Neural progenitor cell (in vitro differentiated cells): ENCODE measurements around the gene RXRA. TPM values are rescaled to one million over a fixed set of nuclear protein-coding genes. Genes with fewer than 3 reads are reported as not detected.

Source experiments
- DNase-seq: peaks from one replicate; pipeline ENCODE4 v3.0.0-alpha.2; 2016; ENCODE audit warnings: low spot score
- H2AFZ ChIP-seq: fragments of 200-600 bp; sonication (generic); replicated peaks from 2 replicates; pipeline ENCODE4 v1.6.1; 2016; ENCODE audit warnings: antibody characterized with exemption
- H3F3A ChIP-seq: fragments of 200-600 bp; sonication (generic); 2 replicates; pipeline ENCODE4 v1.6.1; 2016; ENCODE audit warnings: antibody characterized with exemption, low read depth
- H3K27ac ChIP-seq: fragments of 200-600 bp; sonication (generic); 2 replicates; pipeline ENCODE4 v1.5.1; 2016; ENCODE audit warnings: mild to moderate bottlenecking
- H3K27me3 ChIP-seq: fragments of 200-600 bp; sonication (generic); 2 replicates; pipeline ENCODE4 v1.6.1; 2016; ENCODE audit warnings: mild to moderate bottlenecking, moderate library complexity
- H3K36me3 ChIP-seq: fragments of 200-600 bp; sonication (generic); 2 replicates; pipeline ENCODE4 v1.5.1; 2016
- H3K4me1 ChIP-seq: fragments of 200-600 bp; sonication (generic); 2 replicates; pipeline ENCODE4 v1.6.1; 2016; ENCODE audit warnings: mixed run types
- H3K4me2 ChIP-seq: fragments of 200-600 bp; sonication (generic); 2 replicates; pipeline ENCODE4 v1.6.1; 2016
- H3K4me3 ChIP-seq: fragments of 200-600 bp; sonication (generic); 2 replicates; pipeline ENCODE4 v1.5.1; 2016
- H3K79me2 ChIP-seq: fragments of 200-600 bp; sonication (generic); 2 replicates; pipeline ENCODE4 v1.6.1; 2016; ENCODE audit warnings: low read depth
- H3K9ac ChIP-seq: fragments of 200-600 bp; sonication (generic); 2 replicates; pipeline ENCODE4 v1.6.1; 2016
- H3K9me3 ChIP-seq: fragments of 200-600 bp; sonication (generic); 2 replicates; pipeline ENCODE4 v1.5.1; 2016; ENCODE audit warnings: low read depth
- H4K20me1 ChIP-seq: fragments of 200-600 bp; sonication (generic); 2 replicates; pipeline ENCODE4 v1.6.1; 2016; ENCODE audit warnings: low read depth
- H3K27ac Mint-ChIP-seq: 3 replicates; pipeline ENCODE4 v1.8.0; 2021; ENCODE audit warnings: mixed read lengths
- H3K27me3 Mint-ChIP-seq: 2 replicates; pipeline ENCODE4 v1.8.0; 2022; ENCODE audit warnings: low read depth, mild to moderate bottlenecking, inconsistent platforms, moderate library complexity, mixed read lengths; ENCODE audit not compliant: insufficient read depth
- H3K36me3 Mint-ChIP-seq: 3 replicates; pipeline ENCODE4 v1.8.0; 2021; ENCODE audit warnings: mixed read lengths
- H3K4me1 Mint-ChIP-seq: 3 replicates; pipeline ENCODE4 v1.8.0; 2021; ENCODE audit warnings: mixed read lengths
- H3K4me3 Mint-ChIP-seq: 3 replicates; pipeline ENCODE4 v1.8.0; 2021; ENCODE audit warnings: mild to moderate bottlenecking, moderate library complexity, mixed read lengths
- H3K9me3 Mint-ChIP-seq: 3 replicates; pipeline ENCODE4 v1.8.0; 2020; ENCODE audit warnings: mixed read lengths
- CTCF ChIP-seq: fragments of 200-600 bp; sonication (generic); IDR thresholded peaks from 2 replicates; pipeline ENCODE4 v1.5.1; 2017; ENCODE audit warnings: antibody characterized with exemption, mild to moderate bottlenecking
- EZH2 ChIP-seq: fragments of 200-600 bp; sonication (generic); IDR thresholded peaks from 2 replicates; pipeline ENCODE4 v1.6.1; 2017; ENCODE audit warnings: antibody characterized with exemption, mild to moderate bottlenecking, moderate library complexity
- EZH2phosphoT487 ChIP-seq: fragments of 200-600 bp; sonication (generic); IDR thresholded peaks from 2 replicates; pipeline ENCODE4 v1.6.1; 2017; ENCODE audit warnings: antibody characterized with exemption
- total RNA-seq: library from RNA; depleted of rRNA; stranded (reverse); fragments of >200 nt; gene quantifications from 2 replicates; pipeline ENCODE4 v1.2.3, GENCODE V29; 2015; ENCODE audit warnings: low replicate concordance

Gene RXRA
- total RNA-seq, 1 donor from 2014 or later = 11.6 TPM

GRCh38 chr9:134286471-134287245 lies 39.6 kb upstream of the RXRA start:
- Histone ChIP-seq H3K4me3 (no peak overlapping the region), H3K9me3 (no peaks in the 10 kb centered on the region), H3K27ac (no peak overlapping the region), H3K27me3 (no peaks in the 10 kb centered on the region), H3K9ac (no peak overlapping the region), H4K20me1 (no peaks in the 10 kb centered on the region), H3K4me2 (no peak overlapping the region), H3K79me2 (no peaks in the 10 kb centered on the region), H3F3A (no peaks in the 10 kb centered on the region), H3K4me1 (peaks cover 9% of the 10 kb centered on the region), H2AFZ (no peak overlapping the region), H3K36me3 (no peaks in the 10 kb centered on the region)
- DNase-seq = no peak
- Mint-ChIP-seq H3K9me3 (peaks cover 2% of the 10 kb centered on the region), H3K27ac (peak overlapping the region; percentile 50), H3K4me3 (peak overlapping the region; percentile 43), H3K27me3 (peaks cover 4% of the 10 kb centered on the region), H3K4me1 (peaks cover 11% of the 10 kb centered on the region), H3K36me3 (no peaks in the 10 kb centered on the region)
- TF ChIP-seq CTCF = no peak
- no peak for TF ChIP-seq EZH2
- TF ChIP-seq EZH2phosphoT487 = no peak

DNA sequence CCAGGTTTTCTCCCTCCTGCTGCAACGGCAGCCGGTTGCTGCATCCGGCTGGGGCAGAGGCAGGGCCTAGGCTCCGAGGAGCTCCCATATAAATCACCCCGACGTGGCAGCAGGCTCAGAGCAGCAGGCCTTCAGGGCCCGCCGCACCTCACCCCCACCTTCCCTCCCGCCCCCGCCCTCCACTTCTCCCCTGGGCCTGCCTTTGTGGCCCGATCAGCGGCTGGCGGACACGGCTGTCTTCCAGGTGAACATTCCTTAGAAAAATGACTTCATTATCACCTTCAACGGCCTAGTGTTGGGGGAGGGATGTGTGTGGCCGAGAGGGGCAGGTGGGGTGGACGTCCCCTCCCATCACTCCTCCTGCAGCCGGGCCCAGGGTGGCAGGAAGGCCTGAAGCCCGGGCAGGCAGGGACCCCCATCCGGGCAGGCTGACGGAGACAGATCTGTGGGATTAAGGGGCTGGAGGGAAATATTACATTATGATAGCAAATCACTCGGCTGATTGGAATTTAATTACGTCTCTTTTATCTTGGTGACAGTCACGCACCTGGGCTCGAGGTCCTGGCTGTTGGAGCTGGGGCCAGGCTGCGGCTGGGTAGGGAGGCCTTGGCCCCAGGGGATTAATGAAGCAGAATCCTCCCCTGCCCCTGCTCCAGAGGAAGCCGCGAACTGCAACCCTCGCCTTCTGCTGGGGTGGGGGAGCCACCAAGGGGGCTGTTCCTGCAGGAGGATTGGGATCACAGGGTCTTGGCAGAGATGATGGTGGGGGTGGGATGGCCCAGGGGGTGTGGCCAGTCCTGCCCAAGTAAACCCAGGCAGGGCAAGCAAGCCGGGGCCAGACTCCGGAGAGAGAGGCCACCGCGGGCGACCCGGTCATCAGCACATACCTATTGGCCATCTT lies 38.4 kb upstream of the RXRA start:
- Histone ChIP-seq H3F3A (no peaks in the 10 kb centered on the region), H3K9me3 (no peaks in the 10 kb centered on the region), H3K27me3 (no peaks in the 10 kb centered on the region), H3K4me1 (peaks cover 9% of the 10 kb centered on the region), H2AFZ (no peak overlapping the region), H3K36me3 (no peaks in the 10 kb centered on the region), H3K9ac (no peak overlapping the region), H3K79me2 (no peaks in the 10 kb centered on the region), H4K20me1 (no peaks in the 10 kb centered on the region), H3K27ac (no peak overlapping the region), H3K4me3 (no peak overlapping the region), H3K4me2 (peak overlapping the region; percentile 18)
- Mint-ChIP-seq H3K4me3 (no peak overlapping the region), H3K4me1 (peaks cover 13% of the 10 kb centered on the region), H3K36me3 (no peaks in the 10 kb centered on the region), H3K9me3 (peaks cover 2% of the 10 kb centered on the region), H3K27me3 (peaks cover 4% of the 10 kb centered on the region), H3K27ac (peak overlapping the region; percentile 72)
- TF ChIP-seq CTCF (no peak), EZH2phosphoT487 (no peak), EZH2 (no peak)
- peak; percentile 45 for DNase-seq

DNA sequence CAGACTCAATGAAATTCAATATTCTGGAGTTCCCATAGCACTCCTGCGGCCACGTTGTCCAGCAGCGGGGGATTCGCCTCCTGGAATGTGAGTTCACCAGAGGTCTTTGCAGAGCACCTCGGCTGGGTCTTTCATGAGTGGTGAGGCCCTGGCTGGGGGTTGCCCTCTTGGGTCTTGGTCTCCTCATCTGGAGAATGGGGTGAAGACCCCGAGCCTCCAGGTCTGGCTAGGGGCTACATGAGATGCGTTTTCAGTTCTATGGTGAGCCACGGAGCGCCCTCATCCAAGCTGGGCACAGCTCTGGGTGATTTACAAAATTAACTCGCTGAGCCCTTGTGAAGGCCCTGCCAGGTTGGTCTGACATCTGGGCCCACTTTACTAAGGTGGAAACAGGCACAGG lies 37.5 kb upstream of the RXRA start:
- Histone ChIP-seq H3K79me2 (no peaks in the 10 kb centered on the region), H2AFZ (no peak overlapping the region), H3K4me3 (no peak overlapping the region), H3K9me3 (no peaks in the 10 kb centered on the region), H3F3A (peaks cover under 1% of the 10 kb centered on the region), H3K27me3 (no peaks in the 10 kb centered on the region), H3K9ac (no peak overlapping the region), H3K36me3 (no peaks in the 10 kb centered on the region), H4K20me1 (no peaks in the 10 kb centered on the region), H3K27ac (no peak overlapping the region), H3K4me2 (no peak overlapping the region), H3K4me1 (peaks cover 14% of the 10 kb centered on the region)
- peaks cover 4% of the 10 kb centered on the region for H3K27me3 Mint-ChIP-seq
- TF ChIP-seq EZH2 = no peak
- TF ChIP-seq CTCF = no peak
- TF ChIP-seq EZH2phosphoT487 = no peak
- peaks cover 21% of the 10 kb centered on the region for H3K4me1 Mint-ChIP-seq
- no peak overlapping the region for H3K27ac Mint-ChIP-seq
- DNase-seq = no peak
- no peaks in the 10 kb centered on the region for H3K36me3 Mint-ChIP-seq
- H3K9me3 Mint-ChIP-seq = peaks cover 2% of the 10 kb centered on the region
- H3K4me3 Mint-ChIP-seq = no peak overlapping the region
